NT2/D1 (cell line): ENCODE results near the gene TM6SF1.
"Not testable (repeated sequence)": the region's sequence is repeated elsewhere in the genome, so short reads cannot be mapped to it uniquely, and the experiment has no call there.

Experiments
- DNase-seq: peaks from one replicate; pipeline ENCODE4 v3.0.0-alpha.2; 2011; ENCODE audit warnings: low read depth, low spot score
- H3K27me3 ChIP-seq: 2 replicates; pipeline ENCODE4 v1.6.0; 2011; ENCODE audit warnings: mild to moderate bottlenecking; ENCODE audit not compliant: insufficient read length, insufficient read depth
- H3K36me3 ChIP-seq: 2 replicates; pipeline ENCODE4 v1.6.1; 2011; ENCODE audit warnings: mild to moderate bottlenecking, low read length, mixed read lengths; ENCODE audit not compliant: insufficient read depth, insufficient read length
- H3K4me1 ChIP-seq: 2 replicates; pipeline ENCODE4 v1.5.1; 2011; ENCODE audit not compliant: insufficient read depth, insufficient read length
- H3K4me3 ChIP-seq: 2 replicates; pipeline ENCODE4 v1.5.1; 2011; ENCODE audit warnings: low read depth; ENCODE audit not compliant: insufficient read length
- H3K9ac ChIP-seq: 2 replicates; pipeline ENCODE4 v1.6.0; 2011; ENCODE audit warnings: low read depth; ENCODE audit not compliant: insufficient read length
- H3K9me3 ChIP-seq: 2 replicates; pipeline ENCODE4 v1.5.1; 2011; ENCODE audit warnings: mild to moderate bottlenecking, low read length; ENCODE audit not compliant: insufficient read depth
- SUZ12 ChIP-seq: IDR thresholded peaks from 2 replicates; pipeline ENCODE4 v1.6.1; 2011; ENCODE audit not compliant: insufficient read length, insufficient read depth; ENCODE audit errors: extremely low read depth
- YY1 ChIP-seq: IDR thresholded peaks from 2 replicates; pipeline ENCODE4 v1.6.1; 2011; ENCODE audit not compliant: insufficient read length, insufficient read depth
- ZNF274 ChIP-seq: IDR thresholded peaks from 2 replicates; pipeline ENCODE4 v1.6.1; 2011; ENCODE audit warnings: mild to moderate bottlenecking, low read depth, low read length

The TM6SF1 gene

DNA sequence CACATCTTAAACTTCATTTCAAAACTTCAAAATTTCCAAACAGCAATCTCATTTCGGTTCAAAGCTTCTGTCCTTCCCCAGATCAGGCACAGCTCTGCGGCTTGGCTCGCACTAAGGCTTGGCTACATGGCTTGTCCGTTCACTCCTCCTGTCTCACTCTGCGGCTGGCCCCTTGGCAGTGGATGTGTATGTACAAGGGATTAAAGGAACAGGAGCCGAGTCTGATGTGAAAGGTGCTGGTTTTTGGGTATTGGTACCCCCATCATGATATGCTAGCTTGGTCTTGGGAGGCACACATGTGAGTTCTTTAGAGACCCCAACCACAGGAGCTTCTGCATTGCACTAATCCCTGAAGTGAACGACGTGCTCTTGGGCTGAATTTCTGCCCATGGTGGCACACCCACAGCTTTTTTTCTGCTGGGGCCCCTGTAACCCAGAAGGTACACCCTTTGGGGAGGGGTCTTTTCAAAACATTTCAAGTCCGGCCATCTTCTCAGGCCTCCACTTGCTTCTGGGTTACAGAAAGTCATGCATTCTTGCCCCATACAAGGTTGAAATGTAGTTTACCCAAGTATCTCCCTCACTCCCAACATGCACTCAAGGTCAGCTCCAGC, 12.6 kb downstream of the TM6SF1 start:
- no peak for DNase-seq

DNA sequence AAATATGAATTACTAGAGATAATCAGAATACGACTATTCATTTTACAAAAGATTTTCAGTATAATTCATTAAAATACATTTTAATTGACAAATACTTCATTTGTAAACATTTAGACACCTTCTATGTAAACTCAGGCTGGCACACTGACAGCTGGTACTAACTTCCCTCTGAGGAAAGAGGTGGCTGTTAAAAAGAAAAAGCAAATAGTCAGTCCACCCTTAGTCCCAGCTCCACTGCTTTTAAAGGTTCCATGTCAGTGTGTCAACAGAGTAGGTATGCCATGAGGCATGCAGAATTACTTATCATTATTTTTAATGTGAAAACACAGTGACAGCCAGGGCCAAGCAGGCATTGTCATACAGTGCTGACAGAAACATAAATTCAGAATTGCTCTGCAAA, 16.1 kb downstream of the TM6SF1 start:
- TF ChIP-seq ZNF274 (no peak), SUZ12 (no peak), YY1 (no peak)
- DNase-seq = no peak
- H3K27me3 ChIP-seq = no peaks in the 10 kb centered on the region
- H3K4me1 ChIP-seq = no peaks in the 10 kb centered on the region
- H3K9ac ChIP-seq = no peak overlapping the region
- no peak overlapping the region for H3K4me3 ChIP-seq
- no peaks in the 10 kb centered on the region for H3K9me3 ChIP-seq
- no peaks in the 10 kb centered on the region for H3K36me3 ChIP-seq

More for the DNA sequence above, 12.6 kb downstream of the TM6SF1 start:
- Histone ChIP-seq H3K4me1 (no peaks in the 10 kb centered on the region), H3K9me3 (no peaks in the 10 kb centered on the region), H3K36me3 (no peaks in the 10 kb centered on the region), H3K4me3 (no peak overlapping the region), H3K9ac (no peak overlapping the region), H3K27me3 (no peaks in the 10 kb centered on the region)
- TF ChIP-seq SUZ12 (no peak), YY1 (no peak), ZNF274 (no peak)

DNA sequence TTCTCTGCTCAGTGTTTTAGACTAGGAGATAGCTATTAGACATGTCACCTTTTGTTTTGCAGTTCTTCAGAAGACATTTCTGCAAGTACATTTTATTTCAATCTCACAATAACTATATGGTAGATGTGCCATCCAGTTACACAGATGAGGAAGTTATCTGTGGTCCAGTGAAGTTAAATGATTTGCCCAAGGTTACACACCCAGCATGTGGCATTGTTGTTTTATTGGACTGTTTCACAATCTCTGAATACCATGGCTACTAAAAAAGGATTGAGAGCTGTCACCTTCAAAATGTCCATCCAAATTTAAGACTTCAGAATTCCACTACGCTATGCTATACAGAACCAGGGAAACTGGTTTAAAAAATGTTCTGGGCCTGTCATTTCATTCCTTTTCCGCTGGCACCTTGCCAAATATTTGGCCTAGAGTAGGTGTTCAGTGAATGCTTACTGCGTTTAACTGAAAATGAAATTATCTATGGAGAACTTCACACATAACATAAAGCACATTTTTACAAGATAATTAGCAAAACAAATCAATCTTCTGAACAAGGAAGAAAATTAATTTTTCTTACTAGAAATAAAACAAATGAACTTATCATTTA, 20.2 kb downstream of the TM6SF1 start:
- no peak overlapping the region for H3K9ac ChIP-seq
- H3K4me3 ChIP-seq = no peak overlapping the region
- no peak for DNase-seq
- no peaks in the 10 kb centered on the region for H3K4me1 ChIP-seq
- H3K36me3 ChIP-seq = peaks cover 2% of the 10 kb centered on the region
- H3K27me3 ChIP-seq = no peaks in the 10 kb centered on the region
- TF ChIP-seq YY1 = no peak
- TF ChIP-seq SUZ12 = no peak
- no peak for TF ChIP-seq ZNF274
- H3K9me3 ChIP-seq = no peaks in the 10 kb centered on the region

GRCh38 chr15:83129791-83130190, 22.3 kb downstream of the TM6SF1 start:
- Histone ChIP-seq H3K4me3 (no peak overlapping the region), H3K27me3 (no peaks in the 10 kb centered on the region), H3K9me3 (no peaks in the 10 kb centered on the region), H3K4me1 (no peaks in the 10 kb centered on the region), H3K36me3 (peaks cover 7% of the 10 kb centered on the region), H3K9ac (no peak overlapping the region)
- TF ChIP-seq YY1 = no peak
- no peak for TF ChIP-seq SUZ12
- TF ChIP-seq ZNF274 = no peak
- no peak for DNase-seq

DNA sequence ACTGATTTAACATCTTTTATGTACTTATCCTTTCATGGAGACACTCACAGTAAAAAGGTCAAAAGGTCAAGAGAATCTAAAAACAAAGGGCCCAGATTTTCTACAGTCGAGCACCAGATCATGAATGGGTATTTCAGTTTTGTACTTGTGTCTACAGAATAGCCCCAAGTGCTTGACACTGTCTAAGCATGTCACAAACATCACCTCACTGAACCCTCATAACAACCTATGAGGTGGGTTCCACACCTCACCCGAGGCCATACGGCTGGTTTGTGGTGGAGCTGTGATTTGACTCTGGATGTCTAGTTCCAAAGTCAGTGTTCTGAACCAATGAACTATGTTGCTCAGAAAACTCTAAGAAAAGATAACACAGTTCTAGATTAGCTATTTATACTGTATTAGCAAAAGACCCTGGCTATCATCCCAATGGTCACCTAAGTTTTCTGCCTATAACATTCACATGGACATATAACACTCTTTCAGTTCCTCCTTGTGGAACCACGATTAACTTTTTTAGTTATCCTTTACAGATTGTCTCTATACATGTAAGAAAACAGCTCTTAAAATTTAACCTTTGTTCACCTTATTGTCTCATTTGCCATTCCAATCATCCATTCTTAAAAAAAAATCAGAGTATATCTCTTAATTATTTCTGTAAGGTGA, 25.5 kb downstream of the TM6SF1 start:
- H3K4me3 ChIP-seq = no peak overlapping the region

DNA sequence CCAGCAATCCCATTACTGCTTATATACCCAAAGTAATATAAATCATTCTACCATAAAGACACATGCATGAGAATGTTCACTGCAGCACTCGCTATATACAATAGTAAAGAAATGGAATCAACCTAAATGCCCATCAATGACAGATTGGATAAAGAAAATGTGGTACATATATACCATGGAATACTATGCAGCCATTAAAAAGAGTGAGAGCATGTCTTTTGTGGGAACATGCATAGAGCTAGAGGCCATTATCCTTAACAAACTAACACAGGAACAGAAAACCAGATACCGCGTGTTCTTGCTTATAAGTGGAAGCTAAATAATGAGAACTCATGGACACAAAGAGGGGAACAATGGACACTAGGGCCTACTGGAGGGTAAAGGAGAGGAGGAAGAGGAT, 34.7 kb downstream of the TM6SF1 start:
- not testable (repeated sequence) for H3K9ac ChIP-seq, H3K4me3 ChIP-seq, H3K4me1 ChIP-seq, H3K9me3 ChIP-seq, H3K27me3 ChIP-seq, DNase-seq
- H3K36me3 ChIP-seq = peaks cover 48% of the 10 kb centered on the region

More for the DNA sequence above, 25.5 kb downstream of the TM6SF1 start:
- no peak for TF ChIP-seq YY1
- no peak for TF ChIP-seq SUZ12
- no peaks in the 10 kb centered on the region for H3K9me3 ChIP-seq
- H3K36me3 ChIP-seq = peaks cover 21% of the 10 kb centered on the region
- no peak overlapping the region for H3K9ac ChIP-seq
- no peak for DNase-seq
- no peaks in the 10 kb centered on the region for H3K27me3 ChIP-seq
- H3K4me1 ChIP-seq = no peaks in the 10 kb centered on the region

DNA sequence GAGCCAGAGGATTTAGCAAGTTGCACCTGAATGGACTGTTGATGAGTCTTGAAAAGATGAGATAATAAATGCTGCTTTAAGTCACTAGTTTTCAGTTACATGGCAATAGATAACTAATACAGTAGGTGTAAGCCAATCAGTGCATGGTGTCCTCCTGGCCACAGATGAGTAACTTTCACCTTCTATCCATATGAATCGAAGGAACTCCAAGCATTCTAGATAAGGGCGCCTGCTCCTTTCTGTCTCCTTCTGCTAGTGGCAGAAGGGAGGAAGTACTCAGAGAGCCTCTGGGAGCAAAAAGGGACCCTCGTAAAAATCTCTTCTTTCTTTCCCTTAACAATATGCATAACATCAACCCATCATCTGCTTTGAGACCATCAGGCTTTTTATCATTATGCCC, 37.3 kb downstream of the TM6SF1 start:
- DNase-seq = peak; percentile 9
- Histone ChIP-seq H3K9ac (no peak overlapping the region), H3K4me1 (no peaks in the 10 kb centered on the region), H3K9me3 (no peaks in the 10 kb centered on the region), H3K4me3 (no peak overlapping the region), H3K27me3 (no peaks in the 10 kb centered on the region), H3K36me3 (peaks cover 44% of the 10 kb centered on the region)
- no peak for TF ChIP-seq SUZ12
- no peak for TF ChIP-seq ZNF274
- TF ChIP-seq YY1 = no peak
